H1 (cell line): ENCODE data around the gene KIAA0930. TPM values are rescaled to one million over a fixed set of nuclear protein-coding genes. Genes with fewer than 3 reads are reported as not detected.

Experiments
- EGR1 ChIP-seq: IDR thresholded peaks from 2 replicates; pipeline ENCODE4 v1.6.1; 2011; ENCODE audit warnings: low read depth, low read length, borderline replicate concordance
- POU5F1 ChIP-seq: IDR thresholded peaks from 2 replicates; pipeline ENCODE4 v1.6.1; 2011; ENCODE audit warnings: low read depth, mild to moderate bottlenecking, low read length, moderate library complexity
- SIRT6 ChIP-seq: IDR thresholded peaks from one replicate; pipeline ENCODE4 v1.7.1; 2012; ENCODE audit warnings: low read length, inconsistent platforms
- polyA plus RNA-seq, 7 experiments: library from polyadenylated mRNA; depleted of rRNA in 3 of 7; stranded (reverse) in 5 of 7; unstranded in 2 of 7; fragments of >200 nt in 5 of 7; fragments of 200-250 nt in 2 of 7; gene quantifications; 1 replicate in 5 of 7; 2 replicates in 1 of 7; 4 replicates in 1 of 7; pipeline versions ENCODE4 v1.2.1 to v1.2.3, GENCODE V29; 2011 to 2013; ENCODE audit warnings: missing spikeins in 2 of 7, mixed read lengths in 2 of 7
- total RNA-seq: library from RNA; stranded (reverse); fragmentation: NEBNext Ultra II Directional; extraction: Animal tissue kit (Norgen Biotek cat#: 25700); gene quantifications from 2 replicates; pipeline ENCODE4 v1.2.1, GENCODE V29; 2021

KIAA0930 gene
- total and polyA plus RNA-seq, 2 of the 8 experiments (the other 6 are each of a cell fraction or from before 2014, with no cell fraction given) = 61.9 to 66.1 TPM

DNA sequence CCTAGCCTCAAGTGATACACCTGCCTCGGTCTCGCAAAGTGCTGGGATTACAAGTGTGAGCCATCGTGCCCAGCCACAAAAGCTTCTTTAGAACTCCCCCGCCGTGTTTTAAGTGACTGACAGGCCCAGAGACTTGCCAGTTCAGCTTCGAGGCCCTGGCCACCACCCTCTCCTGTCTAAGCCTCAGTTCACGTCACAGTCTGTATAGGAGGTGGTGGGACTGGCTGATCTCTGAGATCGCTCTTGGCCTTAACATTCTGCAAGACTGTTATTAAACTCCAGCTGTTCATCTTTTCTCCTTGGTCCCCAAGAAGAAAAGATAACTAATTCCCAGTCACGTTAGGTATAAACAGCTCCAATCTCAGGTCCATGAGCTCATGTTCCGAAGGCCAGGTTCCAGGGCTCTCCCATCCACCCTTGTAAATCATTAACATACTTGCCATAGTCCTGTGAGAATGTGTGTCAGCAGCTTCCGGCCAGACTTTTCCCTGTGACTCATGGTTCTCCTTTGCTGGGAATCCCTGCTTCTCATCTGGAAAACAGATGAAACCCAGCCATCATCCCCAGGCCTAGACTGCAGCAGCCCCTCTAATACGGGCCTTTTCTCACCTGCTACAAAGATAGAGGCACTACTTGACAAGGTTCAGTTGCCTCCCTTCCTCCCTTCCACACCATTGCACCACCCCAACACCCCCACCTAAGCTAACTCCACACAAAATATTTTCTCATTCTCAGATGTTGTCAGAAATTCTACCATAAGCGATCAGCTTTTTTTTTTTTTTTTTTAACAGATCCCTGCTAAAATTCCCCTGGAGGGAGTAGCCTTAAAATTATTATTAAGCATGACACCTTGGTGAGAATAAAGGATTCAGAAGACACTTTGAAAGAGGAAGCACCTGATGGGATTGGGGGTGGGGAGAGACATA, 5.6 kb upstream of the KIAA0930 start (continued):
- TF ChIP-seq POU5F1 = no peak
- no peak for TF ChIP-seq SIRT6
- no peak for TF ChIP-seq EGR1
- TF ChIP-seq, all 59 proteins: peak for 0
